Osteocyte (in vitro differentiated cells): ENCODE measurements around the gene NOTCH2NLA. TPM values are rescaled to one million over a fixed set of nuclear protein-coding genes. Genes with fewer than 3 reads are reported as not detected.
A peak's percentile ranks its signal among the peaks of the same experiment; 100 is the strongest.
"Not testable (repeated sequence)": the region's sequence is repeated elsewhere in the genome, so short reads cannot be mapped to it uniquely, and the experiment has no call there.

Source experiments
- DNase-seq: peaks from one replicate; pipeline ENCODE4 v3.0.0; 2021; ENCODE audit warnings: mixed read lengths; ENCODE audit not compliant: unreplicated experiment; ENCODE audit errors: extremely low spot score
- H3K27ac Mint-ChIP-seq: one replicate; pipeline ENCODE4 v1.8.0; 2021; ENCODE audit warnings: mild to moderate bottlenecking, mixed read lengths; ENCODE audit not compliant: unreplicated experiment
- H3K27me3 Mint-ChIP-seq: one replicate; pipeline ENCODE4 v1.8.0; 2021; ENCODE audit warnings: mixed read lengths; ENCODE audit not compliant: unreplicated experiment
- H3K36me3 Mint-ChIP-seq: one replicate; pipeline ENCODE4 v1.8.0; 2021; ENCODE audit warnings: mixed read lengths; ENCODE audit not compliant: unreplicated experiment
- H3K4me1 Mint-ChIP-seq: one replicate; pipeline ENCODE4 v1.8.0; 2021; ENCODE audit warnings: mixed read lengths; ENCODE audit not compliant: unreplicated experiment
- H3K4me3 Mint-ChIP-seq: one replicate; pipeline ENCODE4 v1.8.0; 2021; ENCODE audit warnings: mild to moderate bottlenecking, moderate library complexity, mixed read lengths; ENCODE audit not compliant: unreplicated experiment
- H3K9me3 Mint-ChIP-seq: one replicate; pipeline ENCODE4 v1.8.0; 2021; ENCODE audit warnings: mixed read lengths; ENCODE audit not compliant: unreplicated experiment
- CTCF ChIP-seq: fragments of 200-600 bp; sonication (generic); IDR thresholded peaks from 2 replicates; pipeline ENCODE4 v1.5.0; 2021; ENCODE audit warnings: antibody characterized with exemption, mild to moderate bottlenecking, moderate library complexity
- total RNA-seq: library from RNA; stranded (reverse); gene quantifications from 2 replicates; pipeline ENCODE4 v1.2.1, GENCODE V29; 2021

NOTCH2NLA gene
- total RNA-seq, 1 donor from 2014 or later: 64.0 TPM

- not testable (repeated sequence) for DNase-seq, H3K27ac Mint-ChIP-seq, H3K9me3 Mint-ChIP-seq, H3K4me1 Mint-ChIP-seq, H3K36me3 Mint-ChIP-seq, H3K4me3 Mint-ChIP-seq, H3K27me3 Mint-ChIP-seq
- TF ChIP-seq CTCF: peak; percentile 38
These were observed 84.4 kb downstream of the NOTCH2NLA start, which contains the start of gene NBPF10 for GRCh38 chr1:146144465-146144864. NBPF10 (minus strand) TSS chr1:146144804; CDS start chr1:146144769, 35 bp downstream.

Other genes starting within 250 kb of the NOTCH2NLA start
- 246 and 274 TPM in 2 replicates for gene TXNIP, start 232.4 kb downstream of the NOTCH2NLA start, total RNA-seq
- not detected in 2 replicates for gene HJV, start 207.3 kb downstream of the NOTCH2NLA start, total RNA-seq
- gene NBPF10, start 84.2 kb downstream of the NOTCH2NLA start, total RNA-seq: 5.1 and 5.3 TPM in 2 replicates